BLaER1 (cell line): ENCODE data around the gene MEIOC.

Experiments used
- H3K27ac ChIP-seq: shearing (Covaris generic); formaldehyde crosslinking; 2 replicates; pipeline ENCODE4 v1.8.1; 2022
- H3K27me3 ChIP-seq: shearing (Covaris generic); formaldehyde crosslinking; 2 replicates; pipeline ENCODE4 v1.8.1; 2022
- H3K36me3 ChIP-seq: shearing (Covaris generic); formaldehyde crosslinking; 2 replicates; pipeline ENCODE4 v1.8.1; 2022
- H3K4me1 ChIP-seq: shearing (Covaris generic); formaldehyde crosslinking; 2 replicates; pipeline ENCODE4 v1.8.1; 2022
- H3K4me2 ChIP-seq: shearing (Covaris generic); formaldehyde crosslinking; 2 replicates; pipeline ENCODE4 v1.8.1; 2022
- H3K4me3 ChIP-seq: shearing (Covaris generic); formaldehyde crosslinking; 2 replicates; pipeline ENCODE4 v1.8.1; 2022
- H3K9ac ChIP-seq: shearing (Covaris generic); formaldehyde crosslinking; 2 replicates; pipeline ENCODE4 v1.8.1; 2022
- H3K9me3 ChIP-seq: shearing (Covaris generic); formaldehyde crosslinking; 2 replicates; pipeline ENCODE4 v1.8.1; 2022
- H4K20me1 ChIP-seq: shearing (Covaris generic); formaldehyde crosslinking; 2 replicates; pipeline ENCODE4 v1.8.1; 2022
- Cebpa-rat ChIP-seq: shearing (Covaris generic); IDR thresholded peaks from 2 replicates; pipeline ENCODE4 v1.8.1; 2022

MEIOC gene

GRCh38 chr17:44707755-44708400 is 51.6 kb downstream of the MEIOC start:
- H3K27me3 ChIP-seq: no peaks in the 10 kb centered on the region
- H3K4me3 ChIP-seq: peak overlapping the region; percentile 88
- no peaks in the 10 kb centered on the region for H4K20me1 ChIP-seq
- peak overlapping the region; percentile 81 for H3K27ac ChIP-seq
- TF ChIP-seq Cebpa-rat: no peak
- H3K4me1 ChIP-seq: peaks cover 22% of the 10 kb centered on the region
- peaks cover 16% of the 10 kb centered on the region for H3K36me3 ChIP-seq
- peak overlapping the region; percentile 86 for H3K9ac ChIP-seq
- H3K9me3 ChIP-seq: no peaks in the 10 kb centered on the region
- peak overlapping the region; percentile 90 for H3K4me2 ChIP-seq

DNA sequence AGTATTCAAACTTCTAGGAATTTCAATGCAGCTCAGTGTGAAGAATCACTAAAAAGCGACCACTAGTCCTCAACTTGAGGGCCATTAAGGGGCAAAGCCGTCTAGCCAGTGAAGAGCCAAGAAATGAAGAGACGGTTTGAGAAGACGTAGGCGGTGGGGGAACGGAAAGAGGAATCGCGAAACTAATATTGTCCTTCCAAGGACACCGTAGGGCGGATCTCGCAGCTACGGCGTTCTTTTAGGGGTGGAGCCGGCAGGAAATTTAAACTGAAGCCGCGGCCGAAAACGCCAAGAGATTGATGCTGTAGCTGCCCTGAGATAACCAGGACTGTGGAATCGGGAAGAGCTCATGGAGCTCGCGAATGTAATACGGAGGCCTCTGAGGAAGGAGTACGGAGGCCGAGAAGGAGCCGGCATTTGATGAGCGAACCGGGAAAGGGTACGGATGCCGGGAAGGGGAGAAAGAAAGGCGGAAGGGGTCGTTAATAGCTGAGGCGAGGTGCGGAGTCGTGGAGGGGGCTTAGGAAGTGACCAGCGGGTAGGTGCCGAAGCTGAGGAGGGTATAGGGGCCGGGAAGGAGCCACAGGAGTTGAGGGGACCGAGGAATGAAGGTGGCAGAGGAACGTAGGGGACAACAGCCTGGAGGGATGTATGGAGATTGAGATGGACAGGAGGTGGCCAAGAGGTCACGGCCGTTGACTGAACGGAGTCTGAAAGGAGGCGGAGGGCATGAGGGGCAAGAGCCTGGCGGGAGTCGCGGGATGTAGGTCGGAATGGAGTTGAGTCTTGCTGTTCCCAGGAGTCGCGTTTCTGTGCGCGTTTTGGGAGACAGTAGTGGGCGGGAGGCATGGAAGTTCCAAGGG is 52.4 kb downstream of the MEIOC start, which contains the start of gene DBF4B:
DBF4B (plus strand) TSS at position 265 of the 863 bp plus-strand sequence; CDS start at position 421, 156 bp downstream.
- H3K4me2 ChIP-seq: peak within 1 kb of the TSS; percentile 90
- H3K4me1 ChIP-seq: peaks cover 22% of the 10 kb centered on the region
- peak within 1 kb of the TSS; percentile 86 for H3K9ac ChIP-seq
- peak within 1 kb of the TSS; percentile 88 for H3K4me3 ChIP-seq
- TF ChIP-seq Cebpa-rat: no peak
- no peaks in the 10 kb centered on the region for H3K9me3 ChIP-seq
- no peaks in the 10 kb centered on the region for H4K20me1 ChIP-seq
- H3K27ac ChIP-seq: peak within 1 kb of the TSS; percentile 81
- H3K27me3 ChIP-seq: no peaks in the 10 kb centered on the region
- peaks cover 24% of the 10 kb centered on the region for H3K36me3 ChIP-seq

GRCh38 chr17:44719444-44719843 is 63.2 kb downstream of the MEIOC start:
- Histone ChIP-seq H3K4me1 (no peaks in the 10 kb centered on the region), H3K27me3 (no peaks in the 10 kb centered on the region), H3K9me3 (no peaks in the 10 kb centered on the region), H3K4me2 (no peak overlapping the region), H3K9ac (no peak overlapping the region), H3K36me3 (peaks cover 87% of the 10 kb centered on the region), H3K27ac (no peak overlapping the region), H4K20me1 (no peaks in the 10 kb centered on the region), H3K4me3 (no peak overlapping the region)
- no peak for TF ChIP-seq Cebpa-rat

- Histone ChIP-seq H3K27ac (no peak overlapping the region), H3K9ac (no peak overlapping the region), H3K9me3 (no peaks in the 10 kb centered on the region), H3K27me3 (no peaks in the 10 kb centered on the region), H3K36me3 (peaks cover 99% of the 10 kb centered on the region), H3K4me3 (no peak overlapping the region), H3K4me2 (no peak overlapping the region), H3K4me1 (no peaks in the 10 kb centered on the region), H4K20me1 (no peaks in the 10 kb centered on the region)
- TF ChIP-seq Cebpa-rat: no peak
Measured at GRCh38 chr17:44722254-44722653, 66.0 kb downstream of the MEIOC start.
